ENCODE data around the gene TXNDC12.
"Not testable (repeated sequence)": the region's sequence is repeated elsewhere in the genome, so short reads cannot be mapped to it uniquely, and the experiment has no call there.

The TXNDC12 gene

GRCh38 chr1:52032124-52032784 is 22.7 kb downstream of the TXNDC12 start:
- no peak for TF ChIP-seq CTCF (IDR thresholded peaks at IDR 0.05; ENCODE audit: extremely low read depth, missing control alignments)
- DNase-seq (ENCODE audit: low spot score) = peak; percentile 56

GRCh38 chr1:52028839-52029238 is 26.2 kb downstream of the TXNDC12 start:
- not testable (repeated sequence) for DNase-seq (ENCODE audit: low spot score)

- DNase-seq (ENCODE audit: low spot score) = no peak
- no peak for TF ChIP-seq CTCF (IDR thresholded peaks at IDR 0.05; ENCODE audit: extremely low read depth, missing control alignments)
These were observed 26.7 kb downstream of the TXNDC12 start for GRCh38 chr1:52028328-52028727.

- no peak for TF ChIP-seq CTCF (IDR thresholded peaks at IDR 0.05; ENCODE audit: extremely low read depth, missing control alignments)
- DNase-seq (ENCODE audit: low spot score) = no peak
These were observed 28.7 kb downstream of the TXNDC12 start for GRCh38 chr1:52026278-52026677.

GRCh38 chr1:52022133-52022532 is 32.9 kb downstream of the TXNDC12 start:
- no peak for DNase-seq (ENCODE audit: low spot score)
- no peak for TF ChIP-seq CTCF (IDR thresholded peaks at IDR 0.05; ENCODE audit: extremely low read depth, missing control alignments)

GRCh38 chr1:52008071-52008809 is 46.8 kb downstream of the TXNDC12 start:
- no peak for TF ChIP-seq CTCF (IDR thresholded peaks at IDR 0.05; ENCODE audit: extremely low read depth, missing control alignments)
- no peak for DNase-seq (ENCODE audit: low spot score)

GRCh38 chr1:52007215-52008002 is 47.6 kb downstream of the TXNDC12 start:
- DNase-seq (ENCODE audit: low spot score) = no peak
- TF ChIP-seq CTCF (IDR thresholded peaks at IDR 0.05; ENCODE audit: extremely low read depth, missing control alignments) = no peak

GRCh38 chr1:52006081-52006553 is 48.9 kb downstream of the TXNDC12 start:
- not testable (repeated sequence) for DNase-seq (ENCODE audit: low spot score)

GRCh38 chr1:52005548-52005947 is 49.4 kb downstream of the TXNDC12 start:
- not testable (repeated sequence) for DNase-seq (ENCODE audit: low spot score)
